H9 (cell line): ENCODE results near the gene BCO1. TPM values are rescaled to one million over a fixed set of nuclear protein-coding genes. Genes with fewer than 3 reads are reported as not detected.

Experiments
- DNase-seq: peaks from one replicate; pipeline ENCODE4 v3.0.0-alpha.2; 2017
- H2AFZ ChIP-seq: one replicate; pipeline ENCODE4 v1.6.1; 2013; ENCODE audit warnings: mild to moderate bottlenecking, low read length, control low read depth, moderate library complexity
- H2AK5ac ChIP-seq: 2 replicates; pipeline ENCODE4 v1.6.1; 2013; ENCODE audit warnings: low read length, control low read depth, mixed read lengths; ENCODE audit not compliant: insufficient read length
- H2BK120ac ChIP-seq: one replicate; pipeline ENCODE4 v1.6.1; 2013; ENCODE audit warnings: low read depth, mild to moderate bottlenecking, low read length, control low read depth, inconsistent platforms; ENCODE audit not compliant: poor library complexity, severe bottlenecking
- H2BK12ac ChIP-seq: 2 replicates; pipeline ENCODE4 v1.6.1; 2013; ENCODE audit warnings: low read length, control low read depth, mixed read lengths, low read depth; ENCODE audit not compliant: insufficient read length
- H2BK15ac ChIP-seq: 2 replicates; pipeline ENCODE4 v1.6.1; 2013; ENCODE audit warnings: low read depth, low read length, control low read depth
- H2BK20ac ChIP-seq: one replicate; pipeline ENCODE4 v1.6.1; 2013; ENCODE audit warnings: low read depth, mild to moderate bottlenecking, low read length, control low read depth, inconsistent platforms; ENCODE audit not compliant: poor library complexity, severe bottlenecking
- H2BK5ac ChIP-seq: 2 replicates; pipeline ENCODE4 v1.6.1; 2013; ENCODE audit warnings: low read length, control low read depth, mixed read lengths; ENCODE audit not compliant: insufficient read length
- H3K14ac ChIP-seq: 2 replicates; pipeline ENCODE4 v1.6.1; 2013; ENCODE audit warnings: low read length, control low read depth; ENCODE audit not compliant: insufficient read depth
- H3K18ac ChIP-seq: 2 replicates; pipeline ENCODE4 v1.6.1; 2013; ENCODE audit warnings: low read depth, mild to moderate bottlenecking, mixed read lengths, low read length, control low read depth; ENCODE audit not compliant: insufficient read length
- H3K23ac ChIP-seq: 2 replicates; pipeline ENCODE4 v1.6.1; 2013; ENCODE audit warnings: low read length, control low read depth, mixed read lengths, low read depth; ENCODE audit not compliant: insufficient read length
- H3K23me2 ChIP-seq: 2 replicates; pipeline ENCODE4 v1.6.1; 2013; ENCODE audit warnings: low read depth, mild to moderate bottlenecking, mixed read lengths, low read length, control low read depth; ENCODE audit not compliant: insufficient read length, poor library complexity, severe bottlenecking
- H3K27ac ChIP-seq: 2 replicates; pipeline ENCODE4 v1.5.1; 2013; ENCODE audit warnings: low read length, control low read depth, mixed read lengths, low read depth; ENCODE audit not compliant: insufficient read length
- H3K27me3 ChIP-seq: 2 replicates; pipeline ENCODE4 v1.6.1; 2013; ENCODE audit warnings: low read length, control low read depth, inconsistent platforms; ENCODE audit not compliant: insufficient read depth
- H3K4ac ChIP-seq: 2 replicates; pipeline ENCODE4 v1.6.1; 2013; ENCODE audit warnings: low read depth, mild to moderate bottlenecking, control low read depth, inconsistent platforms, low read length, moderate library complexity
- H3K4me1 ChIP-seq: 2 replicates; pipeline ENCODE4 v1.6.1; 2013; ENCODE audit warnings: low read length, control low read depth, inconsistent platforms; ENCODE audit not compliant: insufficient read depth
- H3K4me2 ChIP-seq: 2 replicates; pipeline ENCODE4 v1.6.1; 2013; ENCODE audit warnings: low read length, control low read depth, mixed read lengths; ENCODE audit not compliant: insufficient read length, insufficient read depth
- H3K56ac ChIP-seq: 2 replicates; pipeline ENCODE4 v1.6.1; 2013; ENCODE audit warnings: low read depth, mild to moderate bottlenecking, mixed read lengths, low read length, control low read depth; ENCODE audit not compliant: insufficient read length
- H3K79me1 ChIP-seq: 2 replicates; pipeline ENCODE4 v1.6.1; 2013; ENCODE audit warnings: low read depth, mild to moderate bottlenecking, moderate library complexity, low read length, control low read depth, inconsistent platforms; ENCODE audit not compliant: insufficient read depth, poor library complexity, severe bottlenecking
- H3K79me2 ChIP-seq: 2 replicates; pipeline ENCODE4 v1.6.1; 2013; ENCODE audit warnings: low read length, control low read depth, inconsistent platforms; ENCODE audit not compliant: insufficient read depth
- H3K9ac ChIP-seq: 2 replicates; pipeline ENCODE4 v1.6.1; 2013; ENCODE audit warnings: low read length, control low read depth, mixed read lengths; ENCODE audit not compliant: insufficient read length; ENCODE audit errors: extremely low read depth
- H3K9me3 ChIP-seq: one replicate; pipeline ENCODE4 v1.6.1; 2013; ENCODE audit warnings: low read depth, low read length, inconsistent platforms; ENCODE audit not compliant: control insufficient read depth
- H3T11ph ChIP-seq: one replicate; pipeline ENCODE4 v1.6.1; 2013; ENCODE audit warnings: mild to moderate bottlenecking, low read length, control low read depth, inconsistent platforms
- H4K20me1 ChIP-seq: one replicate; pipeline ENCODE4 v1.6.1; 2013; ENCODE audit not compliant: control insufficient read depth, insufficient read length, insufficient read depth
- H4K5ac ChIP-seq: 2 replicates; pipeline ENCODE4 v1.6.1; 2013; ENCODE audit warnings: low read depth, mild to moderate bottlenecking, mixed read lengths, low read length, control low read depth; ENCODE audit not compliant: insufficient read length
- H4K8ac ChIP-seq: replicated peaks from 2 replicates; pipeline ENCODE4 v1.6.1; 2013; ENCODE audit warnings: low read length, control low read depth, mixed read lengths, low read depth; ENCODE audit not compliant: insufficient read length
- H4K91ac ChIP-seq: 2 replicates; pipeline ENCODE4 v1.6.1; 2013; ENCODE audit warnings: low read depth, mild to moderate bottlenecking, moderate library complexity, mixed read lengths, low read length, control low read depth; ENCODE audit not compliant: insufficient read length
- H3K27ac Mint-ChIP-seq, 3 experiments: 2 replicates in 2 of 3; 3 replicates in 1 of 3; pipeline ENCODE4 v1.8.0; 2020 to 2021; ENCODE audit warnings: mixed read lengths in 3 of 3, mild to moderate bottlenecking in 1 of 3, moderate library complexity in 1 of 3
- H3K27me3 Mint-ChIP-seq: 2 replicates; pipeline ENCODE4 v1.8.0; 2021; ENCODE audit warnings: low read depth, mild to moderate bottlenecking, moderate library complexity, mixed read lengths
- H3K36me3 Mint-ChIP-seq, 3 experiments: 2 replicates in 2 of 3; 3 replicates in 1 of 3; pipeline ENCODE4 v1.8.0; 2020 to 2021; ENCODE audit warnings: low read depth in 3 of 3, mixed read lengths in 3 of 3; ENCODE audit not compliant: insufficient read depth in 1 of 3
- H3K4me1 Mint-ChIP-seq, 2 experiments: 2 replicates each; pipeline ENCODE4 v1.8.0; 2020; ENCODE audit warnings: mixed read lengths in 2 of 2
- H3K4me3 Mint-ChIP-seq, 2 experiments: 2 replicates in 1 of 2; 3 replicates in 1 of 2; pipeline ENCODE4 v1.8.0; 2020 to 2021; ENCODE audit warnings: mild to moderate bottlenecking in 2 of 2, mixed read lengths in 2 of 2, moderate library complexity in 1 of 2
- H3K9me3 Mint-ChIP-seq, 2 experiments: 2 replicates in 1 of 2; 3 replicates in 1 of 2; pipeline ENCODE4 v1.8.0; 2020; ENCODE audit warnings: mild to moderate bottlenecking in 2 of 2, mixed read lengths in 2 of 2, moderate library complexity in 1 of 2
- WGBS: extraction: QIAGEN DNeasy Blood & Tissue Kit; methylation state at CpG from one replicate; pipeline ENCODE4 v1.1.7; 2013; ENCODE audit warnings: missing lambda C conversion rate, low lambda C conversion rate, mixed read lengths; ENCODE audit not compliant: insufficient read length; ENCODE audit errors: extremely low coverage; 5-methylcytosine and 5-hydroxymethylcytosine counted together
- total RNA-seq: library from RNA; stranded (reverse); gene quantifications from 2 replicates; pipeline ENCODE4 v1.2.1, GENCODE V29; 2021
- TF ChIP-seq, protein P1 (sequence below): fragments of 200-600 bp; sonication (generic); conservative IDR thresholded peaks from 3 replicates; pipeline ENCODE4 v1.8.0; 2021; ENCODE audit warnings: antibody characterized with exemption, mild to moderate bottlenecking

BCO1 gene
- total RNA-seq, 1 experiment from 2014 or later, result not detected

GRCh38 chr16:81286190-81286589 lies 47.7 kb downstream of the BCO1 start:
- Mint-ChIP-seq H3K4me1 (no peaks in the 10 kb centered on the region), H3K27me3 (peaks cover 2% of the 10 kb centered on the region; the same call in 1 of the 2 replicates), H3K27ac (no peak overlapping the region), H3K9me3 (no peaks in the 10 kb centered on the region), H3K36me3 (no peaks in the 10 kb centered on the region), H3K4me3 (no peak overlapping the region)
- no peak overlapping the region for H4K91ac ChIP-seq
- H3K14ac ChIP-seq, result no peak overlapping the region
- H2BK5ac ChIP-seq, result no peak overlapping the region
- no peak overlapping the region for H3K27ac ChIP-seq
- no peak overlapping the region for H3K4ac ChIP-seq
- no peak overlapping the region for H3K4me2 ChIP-seq
- no peak overlapping the region for H2BK20ac ChIP-seq
- H3K9ac ChIP-seq, result no peak overlapping the region
- H2BK15ac ChIP-seq, result no peak overlapping the region
- H2AFZ ChIP-seq, result no peak overlapping the region
- no peak for DNase-seq
- no peak overlapping the region for H2AK5ac ChIP-seq
- H3K23me2 ChIP-seq, result no peaks in the 10 kb centered on the region
- H3K18ac ChIP-seq, result no peak overlapping the region
- H2BK120ac ChIP-seq, result no peak overlapping the region
- H3K23ac ChIP-seq, result no peak overlapping the region
- no peaks in the 10 kb centered on the region for H3K79me1 ChIP-seq
- no peak overlapping the region for H3T11ph ChIP-seq
- no peaks in the 10 kb centered on the region for H4K20me1 ChIP-seq
- no peak overlapping the region for H2BK12ac ChIP-seq
- no peaks in the 10 kb centered on the region for H3K79me2 ChIP-seq
- H4K8ac ChIP-seq, result no peak overlapping the region
- H3K9me3 ChIP-seq, result no peaks in the 10 kb centered on the region
- WGBS, result no CpG with 5 or more reads among the region's 1 CpG
- no peaks in the 10 kb centered on the region for H3K4me1 ChIP-seq
- no peak overlapping the region for H4K5ac ChIP-seq
- no peak overlapping the region for H3K56ac ChIP-seq
- H3K27me3 ChIP-seq, result no peaks in the 10 kb centered on the region
- TF ChIP-seq, protein P1, sequence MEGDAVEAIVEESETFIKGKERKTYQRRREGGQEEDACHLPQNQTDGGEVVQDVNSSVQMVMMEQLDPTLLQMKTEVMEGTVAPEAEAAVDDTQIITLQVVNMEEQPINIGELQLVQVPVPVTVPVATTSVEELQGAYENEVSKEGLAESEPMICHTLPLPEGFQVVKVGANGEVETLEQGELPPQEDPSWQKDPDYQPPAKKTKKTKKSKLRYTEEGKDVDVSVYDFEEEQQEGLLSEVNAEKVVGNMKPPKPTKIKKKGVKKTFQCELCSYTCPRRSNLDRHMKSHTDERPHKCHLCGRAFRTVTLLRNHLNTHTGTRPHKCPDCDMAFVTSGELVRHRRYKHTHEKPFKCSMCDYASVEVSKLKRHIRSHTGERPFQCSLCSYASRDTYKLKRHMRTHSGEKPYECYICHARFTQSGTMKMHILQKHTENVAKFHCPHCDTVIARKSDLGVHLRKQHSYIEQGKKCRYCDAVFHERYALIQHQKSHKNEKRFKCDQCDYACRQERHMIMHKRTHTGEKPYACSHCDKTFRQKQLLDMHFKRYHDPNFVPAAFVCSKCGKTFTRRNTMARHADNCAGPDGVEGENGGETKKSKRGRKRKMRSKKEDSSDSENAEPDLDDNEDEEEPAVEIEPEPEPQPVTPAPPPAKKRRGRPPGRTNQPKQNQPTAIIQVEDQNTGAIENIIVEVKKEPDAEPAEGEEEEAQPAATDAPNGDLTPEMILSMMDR, result no peak
